ENCODE measurements around the gene MRPL18. TPM values are rescaled to one million over a fixed set of nuclear protein-coding genes. Genes with fewer than 3 reads are reported as not detected.

MRPL18 gene
- total and polyA plus RNA-seq, 9 of the 15 experiments (the other 6 are each of a cell fraction or from before 2014, with no cell fraction given), result 149 to 456 (median 196) TPM

GRCh38 chr6:159833556-159833955, 43.3 kb downstream of the MRPL18 start (continued):
- TF ChIP-seq BRD9 (IDR thresholded peaks at IDR 0.05; ENCODE audit: low read depth, partially characterized antibody) (no peak), ZNF79 (CRISPR knock-in tag; IDR thresholded peaks at IDR 0.05; ENCODE audit: low read depth) (no peak), XRCC3 (IDR thresholded peaks at IDR 0.05) (no peak), RNF2 (IDR thresholded peaks at IDR 0.05) (no peak), CEBPG (CRISPR knock-in tag; IDR thresholded peaks at IDR 0.05) (no peak), CEBPG (tag; conservative IDR thresholded peaks at IDR 0.05 in 1 of 2, IDR thresholded peaks at IDR 0.05 in 1 of 2) (no peak), ZZZ3 (IDR thresholded peaks at IDR 0.05) (no peak), ZNF518B (CRISPR knock-in tag; IDR thresholded peaks at IDR 0.05) (no peak), USF1 (CRISPR knock-in tag; IDR thresholded peaks at IDR 0.05) (no peak), PKNOX1 (IDR thresholded peaks at IDR 0.05) (no peak), ID3 (CRISPR knock-in tag; IDR thresholded peaks at IDR 0.05) (no peak), ID3 (tag; IDR thresholded peaks at IDR 0.05) (no peak), PPARD (CRISPR knock-in tag; IDR thresholded peaks at IDR 0.05) (no peak)

All from K562 (cell line).